Middle frontal gyrus (tissue), 1 donor: ENCODE data around the gene PLAU.
"Not testable (repeated sequence)": the region's sequence is repeated elsewhere in the genome, so short reads cannot be mapped to it uniquely, and the experiment has no call there.

Experiments used
- DNase-seq: peaks from one replicate; pipeline ENCODE4 v3.0.0-alpha.2; 2015; ENCODE audit warnings: low spot score; ENCODE audit errors: extremely low spot score

The PLAU gene

GRCh38 chr10:73922007-73922863 is 11.3 kb downstream of the PLAU start:
- no peak for DNase-seq

GRCh38 chr10:73922864-73923133 is 11.9 kb downstream of the PLAU start:
- no peak for DNase-seq

GRCh38 chr10:73923935-73924598 is 13.1 kb downstream of the PLAU start:
- no peak for DNase-seq

- DNase-seq, result no peak
These were observed 14.0 kb downstream of the PLAU start for GRCh38 chr10:73924935-73925334.

- no peak for DNase-seq
These were observed 14.6 kb downstream of the PLAU start for GRCh38 chr10:73925539-73925938.

GRCh38 chr10:73926152-73926764 is 15.3 kb downstream of the PLAU start:
- no peak for DNase-seq

- DNase-seq, result not testable (repeated sequence)
These were observed 19.8 kb downstream of the PLAU start for GRCh38 chr10:73930630-73931327.

GRCh38 chr10:73931767-73932619 is 21.1 kb downstream of the PLAU start:
- no peak for DNase-seq

GRCh38 chr10:73932620-73933112 is 21.7 kb downstream of the PLAU start:
- DNase-seq, result no peak

- no peak for DNase-seq
These were observed 23.1 kb downstream of the PLAU start for GRCh38 chr10:73934074-73934473.

- DNase-seq, result no peak
These were observed 25.0 kb downstream of the PLAU start for GRCh38 chr10:73935895-73936294.

- DNase-seq, result no peak
These were observed 26.6 kb downstream of the PLAU start for GRCh38 chr10:73937333-73938043.

- DNase-seq, result no peak
These were observed 29.8 kb downstream of the PLAU start for GRCh38 chr10:73940634-73941221.

GRCh38 chr10:73941300-73941699 is 30.4 kb downstream of the PLAU start:
- DNase-seq, result no peak

GRCh38 chr10:73944356-73945100 is 33.6 kb downstream of the PLAU start:
- DNase-seq, result no peak

GRCh38 chr10:73946253-73947145 is 35.6 kb downstream of the PLAU start:
- no peak for DNase-seq

- DNase-seq, result no peak
These were observed 38.2 kb downstream of the PLAU start for GRCh38 chr10:73948947-73949633.
